Gastrocnemius medialis (tissue), 4 donors: Measurements from ENCODE around the gene STEEP1.

ENCODE experiments used
- POLR2A ChIP-seq, 2 donors: fragments of 450-650 bp; IDR thresholded peaks; one replicate each; pipeline ENCODE4 v1.6.1; 2017; ENCODE audit warnings: antibody characterized with exemption in 2 of 2, mild to moderate bottlenecking in 2 of 2, moderate library complexity in 2 of 2
- TF ChIP-seq, protein P1 (sequence below), 5 experiments: fragments of 450-650 bp in 3 of 5; fragments of 200-600 bp in 2 of 5; sonication (generic) in 2 of 5; IDR thresholded peaks in 4 of 5; conservative IDR thresholded peaks in 1 of 5; 1 replicate in 4 of 5; 2 replicates in 1 of 5; pipeline ENCODE4 v1.5.1; 2016 to 2019; ENCODE audit warnings: antibody characterized with exemption in 5 of 5, mild to moderate bottlenecking in 3 of 5, moderate library complexity in 3 of 5

DNA sequence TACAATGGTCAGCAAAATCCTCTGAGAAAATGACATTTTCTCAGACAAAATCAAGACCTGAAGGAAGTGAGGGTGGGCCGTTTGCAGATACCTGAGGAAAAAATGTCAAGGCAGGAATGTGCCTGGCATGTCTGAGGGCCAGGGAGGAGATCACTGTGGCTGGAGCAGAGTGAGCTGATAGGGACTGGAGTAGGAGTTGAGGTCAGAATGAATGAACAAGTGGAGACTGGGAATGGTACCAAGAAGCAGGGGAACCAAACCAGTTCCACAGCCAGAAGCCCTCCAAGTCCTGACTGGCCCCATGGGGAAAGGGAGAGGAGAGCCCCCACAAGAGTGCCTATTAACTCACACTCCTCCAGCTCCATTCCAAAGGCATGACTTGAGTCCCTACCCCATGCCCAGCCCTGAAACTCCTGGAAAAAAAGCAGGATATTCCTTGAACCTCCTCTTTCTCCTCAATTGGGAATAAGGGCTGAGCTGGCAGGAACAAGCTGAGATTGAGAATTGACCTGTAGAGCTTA, 41.5 kb downstream of the STEEP1 start:
- TF ChIP-seq, protein P1, sequence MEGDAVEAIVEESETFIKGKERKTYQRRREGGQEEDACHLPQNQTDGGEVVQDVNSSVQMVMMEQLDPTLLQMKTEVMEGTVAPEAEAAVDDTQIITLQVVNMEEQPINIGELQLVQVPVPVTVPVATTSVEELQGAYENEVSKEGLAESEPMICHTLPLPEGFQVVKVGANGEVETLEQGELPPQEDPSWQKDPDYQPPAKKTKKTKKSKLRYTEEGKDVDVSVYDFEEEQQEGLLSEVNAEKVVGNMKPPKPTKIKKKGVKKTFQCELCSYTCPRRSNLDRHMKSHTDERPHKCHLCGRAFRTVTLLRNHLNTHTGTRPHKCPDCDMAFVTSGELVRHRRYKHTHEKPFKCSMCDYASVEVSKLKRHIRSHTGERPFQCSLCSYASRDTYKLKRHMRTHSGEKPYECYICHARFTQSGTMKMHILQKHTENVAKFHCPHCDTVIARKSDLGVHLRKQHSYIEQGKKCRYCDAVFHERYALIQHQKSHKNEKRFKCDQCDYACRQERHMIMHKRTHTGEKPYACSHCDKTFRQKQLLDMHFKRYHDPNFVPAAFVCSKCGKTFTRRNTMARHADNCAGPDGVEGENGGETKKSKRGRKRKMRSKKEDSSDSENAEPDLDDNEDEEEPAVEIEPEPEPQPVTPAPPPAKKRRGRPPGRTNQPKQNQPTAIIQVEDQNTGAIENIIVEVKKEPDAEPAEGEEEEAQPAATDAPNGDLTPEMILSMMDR (IDR thresholded peaks at IDR 0.05 in 4 of 5, conservative IDR thresholded peaks at IDR 0.05 in 1 of 5): no peak
- no peak for TF ChIP-seq POLR2A (IDR thresholded peaks at IDR 0.05)
